GM19035 (cell line): Measurements from ENCODE around the gene SSH3.

Source experiments
- ATAC-seq: cut with Tn5 transposase; IDR thresholded peaks from one replicate; pipeline ENCODE4 v1.9.1; 2021; ENCODE audit not compliant: unreplicated experiment

SSH3 gene

GRCh38 chr11:67279589-67280340 is 23.6 kb upstream of the SSH3 start:
- ATAC-seq = no peak

DNA sequence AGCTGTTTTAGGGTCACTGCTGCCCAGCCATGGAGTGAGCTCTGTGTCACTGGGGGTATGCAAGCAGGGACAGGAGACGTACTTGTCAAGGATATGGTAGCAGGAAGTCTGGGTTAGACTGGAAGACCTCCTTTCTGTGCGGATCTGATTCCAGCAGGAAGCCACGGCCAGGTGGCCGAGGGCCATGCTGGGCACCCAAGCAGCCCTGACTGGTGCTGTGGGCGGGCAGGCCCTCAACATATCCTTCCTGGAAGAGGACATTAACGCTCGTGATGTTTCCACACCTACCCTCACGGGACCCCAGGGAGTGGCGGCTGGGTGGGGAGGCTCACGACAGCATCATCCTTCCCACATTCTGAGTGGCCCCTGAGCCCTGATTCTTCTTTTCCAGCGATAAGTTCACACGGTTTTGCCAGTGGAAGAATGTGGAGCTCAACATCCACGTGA is 23.0 kb upstream of the SSH3 start:
- no peak for ATAC-seq

GRCh38 chr11:67280788-67281551 is 22.4 kb upstream of the SSH3 start:
- no peak for ATAC-seq

GRCh38 chr11:67281552-67282150 is 21.7 kb upstream of the SSH3 start:
- ATAC-seq = no peak

GRCh38 chr11:67282155-67282875 is 21.0 kb upstream of the SSH3 start:
- no peak for ATAC-seq

GRCh38 chr11:67282876-67283371 is 20.4 kb upstream of the SSH3 start:
- no peak for ATAC-seq

DNA sequence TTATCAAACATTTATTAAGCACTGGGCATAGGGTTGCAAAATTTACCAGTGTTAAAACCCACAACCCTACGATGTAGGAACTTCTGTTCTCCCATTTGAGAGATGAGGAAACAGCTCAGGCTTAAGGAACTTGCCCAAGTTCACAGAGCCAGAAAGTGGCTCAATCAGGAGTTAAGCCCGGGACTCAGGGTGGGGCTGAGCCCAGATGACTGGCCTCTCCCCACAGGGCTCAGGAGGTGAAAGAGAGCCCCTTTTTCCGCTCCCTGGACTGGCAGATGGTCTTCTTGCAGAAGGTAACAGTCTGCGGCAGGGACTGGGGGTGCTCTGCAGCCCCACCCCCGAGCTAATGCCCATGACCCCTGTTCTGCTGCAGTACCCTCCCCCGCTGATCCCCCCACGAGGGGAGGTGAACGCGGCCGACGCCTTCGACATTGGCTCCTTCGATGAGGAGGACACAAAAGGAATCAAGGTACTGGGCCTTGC is 19.8 kb upstream of the SSH3 start:
- no peak for ATAC-seq

DNA sequence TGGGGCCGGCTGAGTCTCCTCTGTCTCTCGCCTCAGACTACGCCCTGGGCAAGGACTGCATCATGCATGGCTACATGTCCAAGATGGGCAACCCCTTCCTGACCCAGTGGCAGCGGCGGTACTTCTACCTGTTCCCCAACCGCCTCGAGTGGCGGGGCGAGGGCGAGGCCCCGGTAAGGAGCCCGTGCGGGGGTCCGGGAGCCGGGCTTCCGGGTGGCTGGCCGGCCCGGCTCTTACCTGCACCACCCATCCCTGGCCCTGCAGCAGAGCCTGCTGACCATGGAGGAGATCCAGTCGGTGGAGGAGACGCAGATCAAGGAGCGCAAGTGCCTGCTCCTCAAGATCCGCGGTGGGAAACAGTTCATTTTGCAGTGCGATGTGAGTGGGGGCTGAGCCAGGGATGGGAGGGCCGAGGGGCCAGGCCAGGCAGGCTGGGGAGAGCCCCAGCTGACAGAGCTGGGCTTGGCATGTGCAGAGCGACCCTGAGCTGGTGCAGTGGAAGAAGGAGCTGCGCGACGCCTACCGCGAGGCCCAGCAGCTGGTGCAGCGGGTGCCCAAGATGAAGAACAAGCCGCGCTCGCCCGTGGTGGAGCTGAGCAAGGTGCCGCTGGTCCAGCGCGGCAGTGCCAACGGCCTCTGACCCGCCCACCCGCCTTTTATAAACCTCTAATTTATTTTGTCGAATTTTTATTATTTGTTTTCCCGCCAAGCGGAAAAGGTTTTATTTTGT is 18.4 kb upstream of the SSH3 start:
- no peak for ATAC-seq

GRCh38 chr11:67285541-67286498 is 17.5 kb upstream of the SSH3 start:
- no peak for ATAC-seq

DNA sequence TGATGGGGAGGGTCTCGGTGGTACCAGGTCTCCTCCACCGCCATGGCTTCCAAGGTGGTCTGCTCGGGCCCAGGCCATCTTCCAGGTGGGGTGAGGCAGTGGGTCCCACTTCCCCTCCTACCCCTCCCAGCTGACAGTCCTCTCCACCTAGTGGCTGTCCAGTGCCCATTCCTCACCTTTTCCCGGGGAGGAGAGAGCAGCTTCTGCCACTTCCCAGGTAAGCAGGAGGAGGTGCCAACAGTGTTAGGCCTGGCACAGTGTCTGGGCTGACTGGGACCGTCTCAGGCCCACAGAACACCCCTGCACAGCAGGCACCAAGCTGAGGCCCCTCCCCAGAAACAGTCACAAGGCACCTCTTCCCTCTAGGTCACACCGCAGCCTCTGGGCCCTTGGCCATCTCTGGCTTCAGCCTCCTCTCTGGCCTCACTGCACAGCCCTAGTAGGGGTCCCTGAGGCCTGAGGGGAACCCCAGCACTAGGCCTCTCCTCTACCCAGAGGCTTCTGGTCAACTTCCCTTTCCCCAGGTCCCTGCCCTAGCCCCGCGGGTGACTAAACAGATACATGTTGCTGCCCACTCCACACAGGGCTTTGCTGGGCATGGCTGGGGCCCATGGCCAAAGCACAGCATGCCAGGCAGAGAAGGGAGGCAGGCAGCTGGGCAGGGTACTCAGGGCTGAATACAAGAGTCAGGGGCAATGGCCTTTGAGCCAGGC is 16.6 kb upstream of the SSH3 start:
- no peak for ATAC-seq

- ATAC-seq = no peak
These were observed 15.8 kb upstream of the SSH3 start for GRCh38 chr11:67287355-67288197.

GRCh38 chr11:67288198-67288451 is 15.2 kb upstream of the SSH3 start:
- ATAC-seq = peak; percentile 1

DNA sequence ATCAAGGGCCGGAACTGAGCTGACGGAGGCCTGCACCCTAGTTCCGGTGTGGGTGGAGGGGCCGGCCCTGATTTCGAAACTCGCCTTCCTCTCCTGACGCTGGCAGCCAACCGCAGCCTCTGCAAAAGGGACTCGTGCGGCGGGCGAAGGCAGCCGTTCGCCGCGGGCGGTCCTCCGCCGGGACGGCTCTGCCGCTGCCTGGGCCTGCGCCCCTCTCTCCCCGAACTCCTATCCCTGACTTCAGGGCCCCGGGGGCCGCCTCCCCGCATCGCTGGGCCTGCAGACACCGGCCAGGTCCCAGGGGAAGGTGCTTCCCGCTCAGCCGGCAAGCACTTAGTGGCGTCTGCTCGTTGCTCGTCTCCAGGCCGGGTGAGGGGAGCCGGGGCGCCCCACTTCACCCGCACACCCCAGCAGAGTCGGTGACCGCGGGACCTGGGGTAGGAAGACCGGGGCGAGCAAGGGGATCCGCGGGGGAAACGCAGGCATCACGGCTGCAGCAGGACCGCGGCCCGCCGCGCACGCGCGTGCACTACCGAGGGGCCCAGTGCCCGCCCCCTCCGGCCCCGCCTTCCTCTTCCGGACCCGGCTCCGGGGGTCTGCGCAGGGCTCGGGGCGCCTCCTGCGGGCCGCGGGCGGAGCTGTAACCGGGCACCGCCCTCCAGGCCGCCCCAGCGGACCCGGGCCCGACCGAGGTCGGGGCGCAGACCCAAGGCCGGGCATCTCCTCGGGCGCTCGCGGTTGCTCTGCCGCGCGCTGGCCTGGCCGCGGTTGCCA is 14.7 kb upstream of the SSH3 start:
- ATAC-seq = peak; percentile 58

DNA sequence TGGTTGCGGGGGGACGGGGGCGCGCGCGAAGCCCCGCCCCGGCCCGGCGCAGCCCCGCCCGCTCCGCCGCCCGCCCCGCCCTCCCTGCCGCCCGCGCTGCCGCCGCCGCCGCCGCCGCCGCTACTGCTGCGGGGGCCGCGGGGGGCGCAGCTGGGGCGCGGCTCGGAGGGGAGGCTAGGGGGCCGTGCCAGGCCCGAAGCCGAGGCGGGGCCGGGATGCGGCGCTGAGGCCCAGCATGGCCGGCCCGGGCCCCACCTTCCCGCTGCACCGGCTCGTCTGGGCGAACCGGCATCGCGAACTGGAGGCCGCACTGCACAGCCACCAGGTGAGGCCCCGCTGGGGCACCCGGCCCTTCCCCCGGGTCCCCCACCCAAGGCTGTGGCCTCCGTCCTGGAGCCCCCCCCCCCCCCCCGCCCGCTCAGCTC is 14.1 kb upstream of the SSH3 start, which contains the start of gene ANKRD13D:
Gene ANKRD13D (plus strand): TSS at position 78 of the 425 bp plus-strand sequence. CDS start 158 bp downstream, at position 236.
- ATAC-seq = peak; percentile 52

DNA sequence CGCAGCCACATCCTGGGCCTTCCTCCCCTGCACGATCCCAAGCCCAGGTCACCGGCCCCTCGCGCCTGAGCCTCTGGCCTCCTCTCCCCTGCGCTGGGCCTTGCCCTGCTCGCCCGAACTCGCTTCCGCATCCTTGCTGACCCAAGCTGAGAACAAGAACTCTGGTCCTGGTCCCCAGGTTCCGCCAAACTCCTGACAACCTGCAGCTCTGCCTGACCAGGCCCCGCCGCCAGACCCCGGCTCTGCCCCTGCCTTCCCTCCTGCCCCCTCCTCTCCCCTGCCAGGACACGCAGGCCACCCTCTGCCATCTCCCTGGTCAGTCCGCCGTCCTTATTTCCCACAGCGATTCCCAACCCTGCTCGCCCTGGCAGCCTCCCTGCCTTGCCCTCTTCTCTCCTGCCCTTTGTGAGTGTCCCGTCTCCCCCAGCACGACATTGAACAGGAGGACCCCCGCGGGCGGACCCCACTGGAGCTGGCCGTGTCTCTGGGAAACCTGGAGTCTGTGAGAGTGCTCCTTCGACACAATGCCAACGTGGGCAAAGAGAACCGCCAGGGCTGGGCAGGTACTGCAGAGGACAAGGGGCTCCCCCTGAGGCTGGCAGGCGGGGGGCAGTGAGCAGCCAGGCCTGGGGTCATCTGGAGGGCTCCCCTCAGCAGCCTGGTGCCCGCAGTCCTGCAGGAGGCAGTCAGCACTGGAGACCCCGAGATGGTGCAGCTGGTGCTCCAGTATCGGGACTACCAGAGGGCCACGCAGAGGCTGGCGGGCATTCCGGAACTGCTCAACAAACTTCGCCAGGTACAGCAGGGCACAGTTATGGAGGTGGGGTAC is 13.5 kb upstream of the SSH3 start:
- ATAC-seq = no peak

DNA sequence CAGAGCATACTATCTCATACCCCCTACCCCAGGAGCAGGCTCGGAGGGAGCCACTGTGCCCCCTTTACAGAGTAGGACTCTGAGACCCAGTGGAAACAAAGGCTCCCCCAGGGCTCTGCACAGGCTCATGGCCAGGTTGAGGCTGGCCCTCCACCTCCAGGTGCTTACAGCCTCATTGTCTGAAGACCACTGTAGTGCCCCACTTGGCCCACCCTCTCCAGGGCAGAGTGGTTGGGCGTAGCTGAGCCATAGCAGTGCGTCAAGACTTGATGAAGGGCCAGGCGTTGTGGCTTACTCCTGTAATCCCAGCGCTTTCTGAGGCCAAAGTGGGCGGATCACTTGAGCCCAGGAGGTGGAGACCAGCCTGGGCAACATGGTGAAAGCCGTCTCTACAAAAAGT is 12.5 kb upstream of the SSH3 start:
- no peak for ATAC-seq
